Uterus (tissue), 4 donors: ENCODE measurements around the gene CYP3A4. TPM values are rescaled to one million over a fixed set of nuclear protein-coding genes. Genes with fewer than 3 reads are reported as not detected.
"Not testable (repeated sequence)": the region's sequence is repeated elsewhere in the genome, so short reads cannot be mapped to it uniquely, and the experiment has no call there.

Experiments used
- DNase-seq, 2 donors: peaks; one replicate each; pipeline ENCODE4 v3.0.0-alpha.2; 2019 to 2020
- H3K27ac ChIP-seq, 2 donors: fragments of 200-600 bp; sonication (generic); 1 replicate in 1 of 2; 2 replicates in 1 of 2; pipeline ENCODE4 v1.5.1; 2016 to 2018
- H3K27me3 ChIP-seq, 2 donors: fragments of 200-600 bp; sonication (generic); one replicate each; pipeline ENCODE4 v1.5.1; 2018 to 2019; ENCODE audit warnings: control low read depth in 1 of 2
- H3K36me3 ChIP-seq, 2 donors: fragments of 200-600 bp; sonication (generic); one replicate each; pipeline ENCODE4 v1.5.1; 2019; ENCODE audit warnings: control low read depth in 1 of 2
- H3K4me1 ChIP-seq, 2 donors: fragments of 200-600 bp; sonication (generic); one replicate each; pipeline ENCODE4 v1.5.1; 2018 to 2019; ENCODE audit warnings: control low read depth in 1 of 2
- H3K4me3 ChIP-seq, 2 donors: fragments of 200-600 bp; sonication (generic); 1 replicate in 1 of 2; 2 replicates in 1 of 2; pipeline ENCODE4 v1.5.1; 2018 to 2019; ENCODE audit warnings: mild to moderate bottlenecking in 1 of 2
- H3K9me3 ChIP-seq, 2 donors: fragments of 200-600 bp; sonication (generic); one replicate each; pipeline ENCODE4 v1.5.1; 2019; ENCODE audit warnings: control low read depth in 1 of 2
- CTCF ChIP-seq, 4 experiments: fragments of 200-600 bp in 2 of 4; fragments of 450-650 bp in 2 of 4; sonication (generic) in 2 of 4; IDR thresholded peaks; one replicate each; pipeline ENCODE4 v1.5.1; 2016 to 2019; ENCODE audit warnings: antibody characterized with exemption in 4 of 4, mild to moderate bottlenecking in 2 of 4, moderate library complexity in 1 of 4
- POLR2A ChIP-seq, 2 donors: fragments of 450-650 bp; IDR thresholded peaks; one replicate each; pipeline ENCODE4 v1.6.1; 2016; ENCODE audit warnings: antibody characterized with exemption in 2 of 2, mild to moderate bottlenecking in 1 of 2, moderate library complexity in 1 of 2
- intact Hi-C: fragments of 100-400 bp; cut with DNase I; formaldehyde crosslinking; loops from one replicate; pipeline ENCODE4 v1.15.1; 2023; ENCODE audit warnings: low total_unique reads
- total RNA-seq, 4 donors: library from RNA; depleted of rRNA in 3 of 4; stranded (reverse); fragments of >200 nt in 3 of 4; gene quantifications; one replicate each; pipeline versions ENCODE4 v1.1.0 to v1.2.4, GENCODE V29; 2014 to 2023
- donor health status: DM: yes; HTN: yes; CAD: no.

CYP3A4 gene
- total RNA-seq, 4 donors from 2014 or later, result 0.18 TPM; not detected in 3

DNA sequence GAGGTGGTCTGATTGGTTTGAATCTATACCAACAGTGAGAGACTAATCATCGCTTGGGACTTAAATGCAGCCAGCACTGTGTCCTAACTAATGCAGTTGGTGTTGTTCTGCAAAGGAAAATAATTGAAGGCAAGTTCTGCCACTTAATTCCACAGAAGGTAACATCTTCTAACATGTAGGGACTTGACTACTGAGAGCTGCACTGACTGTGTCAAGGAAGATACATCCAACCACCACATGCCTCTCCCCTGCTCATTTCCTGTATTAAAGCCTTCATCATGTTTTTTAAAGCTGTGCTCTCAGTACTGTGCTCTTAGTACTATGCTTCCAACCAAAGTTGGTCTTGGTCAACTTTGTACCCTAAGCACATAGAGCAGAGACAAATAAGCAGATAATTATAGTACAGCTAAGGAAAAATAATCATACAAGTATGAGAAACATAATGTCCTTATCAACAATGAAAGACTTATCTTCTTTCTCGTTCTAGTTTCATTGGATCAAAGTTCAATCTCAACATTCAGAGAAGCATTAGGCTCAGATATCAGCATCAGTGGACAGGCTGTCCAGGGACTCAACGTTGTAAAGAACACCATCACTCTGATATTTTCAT lies 2.8 kb upstream of the CYP3A4 start:
- no peak for TF ChIP-seq POLR2A (IDR thresholded peaks at IDR 0.05)
- no peak for TF ChIP-seq CTCF (IDR thresholded peaks at IDR 0.05)
- Histone ChIP-seq H3K4me1 (no peaks in the 10 kb centered on the region), H3K9me3 (no peaks in the 10 kb centered on the region), H3K36me3 (no peaks in the 10 kb centered on the region), H3K4me3 (no peak overlapping the region), H3K27me3 (no peaks in the 10 kb centered on the region), H3K27ac (no peak overlapping the region)
- no peak for DNase-seq
- intact Hi-C loops, result no loop called here

DNA sequence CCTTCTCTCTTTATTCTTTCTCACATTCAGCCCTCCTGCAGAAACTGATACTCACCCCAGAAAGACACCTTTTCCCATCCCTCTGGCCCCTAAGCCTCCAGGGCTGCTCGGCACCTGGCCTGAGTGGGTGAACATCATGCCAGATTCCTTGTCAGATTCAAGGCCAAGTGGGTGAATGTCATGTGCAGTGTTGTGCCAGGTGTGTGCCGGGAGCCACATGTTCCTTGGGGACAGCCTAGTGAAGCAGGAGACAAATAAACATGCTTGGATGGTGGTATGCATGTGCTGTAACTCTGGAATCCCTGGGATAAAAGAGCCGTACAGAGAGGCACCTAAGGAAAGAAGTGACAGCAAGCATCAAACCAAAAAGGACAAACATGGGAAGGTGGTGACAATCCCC lies 1.7 kb upstream of the CYP3A4 start:
- H3K27me3 ChIP-seq, DNase-seq, intact Hi-C loops, H3K36me3 ChIP-seq, H3K4me1 ChIP-seq, H3K27ac ChIP-seq, H3K4me3 ChIP-seq, H3K9me3 ChIP-seq: not testable (repeated sequence)

DNA sequence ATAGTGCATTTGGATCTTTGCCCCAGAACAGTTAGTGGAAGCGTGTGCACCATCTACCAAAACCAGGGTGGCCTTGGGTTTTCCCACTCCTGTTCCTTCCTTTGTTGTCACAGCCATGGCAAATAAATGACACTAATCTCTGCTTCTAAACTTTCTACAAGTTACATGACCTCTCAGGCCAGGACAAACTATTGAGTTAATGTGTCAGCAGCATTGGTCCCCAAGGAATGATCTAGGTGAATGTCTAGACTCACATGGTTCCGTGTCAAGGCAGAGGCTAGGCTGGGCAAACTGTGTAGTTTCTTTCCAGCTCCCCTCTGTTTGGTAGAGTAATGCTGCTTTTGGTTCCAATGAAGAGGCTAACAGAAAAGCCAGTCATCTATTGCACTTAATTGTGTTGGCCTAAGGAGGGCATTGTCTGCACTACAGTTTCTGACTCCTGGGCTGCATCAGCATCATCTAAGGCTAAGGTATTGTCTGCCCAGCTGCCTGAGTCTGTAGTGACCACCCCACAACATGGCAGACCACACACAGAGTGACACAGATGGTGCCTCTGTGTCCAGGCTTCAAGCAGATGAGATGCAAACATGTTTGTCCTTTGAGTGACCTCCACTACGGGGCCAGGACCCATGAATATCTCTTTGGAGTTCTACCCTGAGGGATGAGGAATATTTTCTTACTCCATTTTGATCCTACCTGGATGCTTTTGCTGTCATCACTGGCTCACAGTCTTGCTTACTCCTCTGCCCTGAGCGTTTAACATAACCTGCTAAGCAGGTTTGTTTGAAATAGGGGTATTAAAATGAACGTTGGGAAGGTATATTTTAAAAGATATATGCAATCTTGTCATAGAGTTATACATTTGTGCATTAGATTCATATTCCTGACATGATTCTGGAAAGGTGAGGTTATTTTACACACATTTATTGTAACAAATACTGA lies 1.7 kb downstream of the CYP3A4 start:
- no peak overlapping the region for H3K27ac ChIP-seq
- no peak for TF ChIP-seq POLR2A (IDR thresholded peaks at IDR 0.05)
- no peak for TF ChIP-seq CTCF (IDR thresholded peaks at IDR 0.05)
- no peak for DNase-seq
- H3K9me3 ChIP-seq, result no peaks in the 10 kb centered on the region
- H3K4me3 ChIP-seq, result no peak overlapping the region
- H3K36me3 ChIP-seq, result no peaks in the 10 kb centered on the region
- no peaks in the 10 kb centered on the region for H3K4me1 ChIP-seq
- H3K27me3 ChIP-seq, result no peaks in the 10 kb centered on the region
- intact Hi-C loops, result no loop called here

GRCh38 chr7:99780588-99780987 lies 3.4 kb downstream of the CYP3A4 start:
- intact Hi-C loops, result no loop called here
- TF ChIP-seq POLR2A (IDR thresholded peaks at IDR 0.05) (no peak), CTCF (IDR thresholded peaks at IDR 0.05) (no peak)
- Histone ChIP-seq H3K4me3 (no peak overlapping the region), H3K36me3 (no peaks in the 10 kb centered on the region), H3K4me1 (no peaks in the 10 kb centered on the region), H3K27ac (no peak overlapping the region), H3K27me3 (no peaks in the 10 kb centered on the region), H3K9me3 (no peaks in the 10 kb centered on the region)
- DNase-seq, result no peak

DNA sequence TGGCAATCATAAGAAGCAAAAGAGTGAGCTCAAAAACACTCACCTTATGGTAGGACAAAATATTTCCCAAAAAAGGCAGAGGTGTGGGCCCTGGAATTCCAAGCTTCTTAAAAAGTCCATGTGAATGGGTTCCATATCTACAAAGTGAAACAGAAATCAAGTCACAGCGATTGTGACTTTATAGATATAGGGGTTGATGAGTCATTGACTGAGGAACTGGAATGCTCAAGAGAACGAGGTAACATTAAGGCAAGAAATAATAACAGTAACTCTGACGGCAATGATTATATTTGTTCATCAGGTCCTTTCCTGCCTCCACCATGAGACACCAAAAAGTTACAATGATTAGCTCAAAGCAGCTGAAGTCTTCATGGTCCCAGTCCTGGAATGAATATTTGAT lies 4.0 kb downstream of the CYP3A4 start:
- Histone ChIP-seq H3K36me3 (no peaks in the 10 kb centered on the region), H3K9me3 (no peaks in the 10 kb centered on the region), H3K27me3 (no peaks in the 10 kb centered on the region), H3K4me1 (no peaks in the 10 kb centered on the region), H3K4me3 (no peak overlapping the region), H3K27ac (no peak overlapping the region)
- intact Hi-C loops, result no loop called here
- no peak for TF ChIP-seq CTCF (IDR thresholded peaks at IDR 0.05)
- TF ChIP-seq POLR2A (IDR thresholded peaks at IDR 0.05), result no peak
- DNase-seq, result no peak
